ENCODE measurements around the gene C10orf71. TPM values are rescaled to one million over a fixed set of nuclear protein-coding genes. Genes with fewer than 3 reads are reported as not detected.

The C10orf71 gene
- total RNA-seq, 1 experiment from 2014 or later = not detected

- H3K27ac ChIP-seq = no peak overlapping the region
- 0 out of 2 replicates have a peak, but pooled peaks cover 3% of the 10 kb centered on the region for H3K27me3 ChIP-seq (replicated peaks)
- no peaks in the 10 kb centered on the region for H3K4me1 ChIP-seq (replicated peaks)
- no peaks in the 10 kb centered on the region for H3K9me3 ChIP-seq (replicated peaks)
- H3K36me3 ChIP-seq = no peaks in the 10 kb centered on the region
- no peak overlapping the region for H3K4me3 ChIP-seq
- DNase-seq (ENCODE audit: low read depth in 1 of 2, low spot score in 2 of 2) = peak in 1 of 2 experiments; percentile 26
Measured at GRCh38 chr10:49322371-49323170, 23.6 kb downstream of the C10orf71 start.

- H3K4me3 ChIP-seq = no peak overlapping the region
Measured at GRCh38 chr10:49323171-49323895, 24.4 kb downstream of the C10orf71 start.

GRCh38 chr10:49323896-49324270 is 24.9 kb downstream of the C10orf71 start:
- 0 out of 2 replicates have a peak, but pooled peaks cover 3% of the 10 kb centered on the region for H3K27me3 ChIP-seq (replicated peaks)
- H3K27ac ChIP-seq = no peak overlapping the region
- no peak overlapping the region for H3K4me3 ChIP-seq
- no peaks in the 10 kb centered on the region for H3K9me3 ChIP-seq (replicated peaks)
- no peaks in the 10 kb centered on the region for H3K36me3 ChIP-seq
- no peaks in the 10 kb centered on the region for H3K4me1 ChIP-seq (replicated peaks)
- peak in 1 of 2 experiments; percentile 25 for DNase-seq (ENCODE audit: low read depth in 1 of 2, low spot score in 2 of 2)

More at GRCh38 chr10:49323171-49323895, 24.4 kb downstream of the C10orf71 start:
- DNase-seq (ENCODE audit: low read depth in 1 of 2, low spot score in 2 of 2) = peak in 1 of 2 experiments; percentile 28
- H3K4me1 ChIP-seq (replicated peaks) = no peaks in the 10 kb centered on the region
- no peaks in the 10 kb centered on the region for H3K36me3 ChIP-seq
- no peak overlapping the region for H3K27ac ChIP-seq
- H3K9me3 ChIP-seq (replicated peaks) = no peaks in the 10 kb centered on the region
- 0 out of 2 replicates have a peak, but pooled peaks cover 3% of the 10 kb centered on the region for H3K27me3 ChIP-seq (replicated peaks)

- peak in 1 of 2 experiments; percentile 29 for DNase-seq (ENCODE audit: low read depth in 1 of 2, low spot score in 2 of 2)
- no peaks in the 10 kb centered on the region for H3K36me3 ChIP-seq
- no peaks in the 10 kb centered on the region for H3K4me1 ChIP-seq (replicated peaks)
- H3K27me3 ChIP-seq (replicated peaks) = 0 out of 2 replicates have a peak, but pooled peaks cover 3% of the 10 kb centered on the region
- no peak overlapping the region for H3K4me3 ChIP-seq
- no peak overlapping the region for H3K27ac ChIP-seq
- H3K9me3 ChIP-seq (replicated peaks) = no peaks in the 10 kb centered on the region
Measured at GRCh38 chr10:49324711-49325110, 25.7 kb downstream of the C10orf71 start.

GRCh38 chr10:49325131-49325915 is 26.4 kb downstream of the C10orf71 start:
- Histone ChIP-seq H3K4me3 (no peak overlapping the region), H3K27me3 (replicated peaks) (0 out of 2 replicates have a peak, but pooled peaks cover 3% of the 10 kb centered on the region), H3K4me1 (replicated peaks) (no peaks in the 10 kb centered on the region), H3K36me3 (no peaks in the 10 kb centered on the region), H3K9me3 (replicated peaks) (no peaks in the 10 kb centered on the region), H3K27ac (no peak overlapping the region)
- DNase-seq (ENCODE audit: low read depth in 1 of 2, low spot score in 2 of 2) = peak in 1 of 2 experiments; percentile 33

- H3K9me3 ChIP-seq (replicated peaks) = no peaks in the 10 kb centered on the region
- H3K4me1 ChIP-seq (replicated peaks) = no peaks in the 10 kb centered on the region
- 0 out of 2 replicates have a peak, but pooled peaks cover 2% of the 10 kb centered on the region for H3K27me3 ChIP-seq (replicated peaks)
- no peak overlapping the region for H3K4me3 ChIP-seq
- peak in 1 of 2 experiments; percentile 37 for DNase-seq (ENCODE audit: low read depth in 1 of 2, low spot score in 2 of 2)
- no peak overlapping the region for H3K27ac ChIP-seq
- no peaks in the 10 kb centered on the region for H3K36me3 ChIP-seq
Measured at GRCh38 chr10:49325916-49326783, 27.2 kb downstream of the C10orf71 start.

GRCh38 chr10:49327036-49327813 is 28.3 kb downstream of the C10orf71 start:
- H3K27me3 ChIP-seq (replicated peaks) = no peaks in the 10 kb centered on the region
- DNase-seq (ENCODE audit: low read depth in 1 of 2, low spot score in 2 of 2) = peak in 1 of 2 experiments; percentile 31
- H3K36me3 ChIP-seq = no peaks in the 10 kb centered on the region
- H3K27ac ChIP-seq = no peak overlapping the region
- H3K9me3 ChIP-seq (replicated peaks) = no peaks in the 10 kb centered on the region
- no peak overlapping the region for H3K4me3 ChIP-seq
- no peaks in the 10 kb centered on the region for H3K4me1 ChIP-seq (replicated peaks)

GRCh38 chr10:49328401-49329145 is 29.6 kb downstream of the C10orf71 start:
- H3K27ac ChIP-seq = no peak overlapping the region
- H3K4me3 ChIP-seq = no peak overlapping the region
- H3K9me3 ChIP-seq (replicated peaks) = no peaks in the 10 kb centered on the region
- no peaks in the 10 kb centered on the region for H3K36me3 ChIP-seq
- no peak for DNase-seq (ENCODE audit: low read depth in 1 of 2, low spot score in 2 of 2)
- no peaks in the 10 kb centered on the region for H3K27me3 ChIP-seq (replicated peaks)
- no peaks in the 10 kb centered on the region for H3K4me1 ChIP-seq (replicated peaks)

GRCh38 chr10:49329146-49329505 is 30.2 kb downstream of the C10orf71 start:
- H3K4me3 ChIP-seq = no peak overlapping the region
- no peak overlapping the region for H3K27ac ChIP-seq
- H3K27me3 ChIP-seq (replicated peaks) = no peaks in the 10 kb centered on the region
- no peaks in the 10 kb centered on the region for H3K36me3 ChIP-seq
- no peaks in the 10 kb centered on the region for H3K4me1 ChIP-seq (replicated peaks)
- H3K9me3 ChIP-seq (replicated peaks) = no peaks in the 10 kb centered on the region
- DNase-seq (ENCODE audit: low read depth in 1 of 2, low spot score in 2 of 2) = no peak

- H3K4me1 ChIP-seq (replicated peaks) = no peaks in the 10 kb centered on the region
- DNase-seq (ENCODE audit: low read depth in 1 of 2, low spot score in 2 of 2) = peak in 1 of 2 experiments; percentile 18
- no peak overlapping the region for H3K27ac ChIP-seq
- no peak overlapping the region for H3K4me3 ChIP-seq
- no peaks in the 10 kb centered on the region for H3K36me3 ChIP-seq
- H3K9me3 ChIP-seq (replicated peaks) = no peaks in the 10 kb centered on the region
- H3K27me3 ChIP-seq (replicated peaks) = no peaks in the 10 kb centered on the region
Measured at GRCh38 chr10:49330127-49330665, 31.2 kb downstream of the C10orf71 start.

GRCh38 chr10:49331431-49331830 is 32.5 kb downstream of the C10orf71 start:
- Histone ChIP-seq H3K4me1 (replicated peaks) (no peaks in the 10 kb centered on the region), H3K9me3 (replicated peaks) (no peaks in the 10 kb centered on the region), H3K27me3 (replicated peaks) (no peaks in the 10 kb centered on the region), H3K36me3 (no peaks in the 10 kb centered on the region), H3K27ac (no peak overlapping the region), H3K4me3 (no peak overlapping the region)
- DNase-seq (ENCODE audit: low read depth in 1 of 2, low spot score in 2 of 2) = peak in 1 of 2 experiments; percentile 37

All from SJSA1 (cell line).